ENCODE measurements around the gene USP33. TPM values are rescaled to one million over a fixed set of nuclear protein-coding genes. Genes with fewer than 3 reads are reported as not detected.
"Not testable (repeated sequence)": the region's sequence is repeated elsewhere in the genome, so short reads cannot be mapped to it uniquely, and the experiment has no call there.

Gene USP33
- total RNA-seq, 3 donors from 2014 or later: 57.1 to 65.0 (median 60.6) TPM

DNA sequence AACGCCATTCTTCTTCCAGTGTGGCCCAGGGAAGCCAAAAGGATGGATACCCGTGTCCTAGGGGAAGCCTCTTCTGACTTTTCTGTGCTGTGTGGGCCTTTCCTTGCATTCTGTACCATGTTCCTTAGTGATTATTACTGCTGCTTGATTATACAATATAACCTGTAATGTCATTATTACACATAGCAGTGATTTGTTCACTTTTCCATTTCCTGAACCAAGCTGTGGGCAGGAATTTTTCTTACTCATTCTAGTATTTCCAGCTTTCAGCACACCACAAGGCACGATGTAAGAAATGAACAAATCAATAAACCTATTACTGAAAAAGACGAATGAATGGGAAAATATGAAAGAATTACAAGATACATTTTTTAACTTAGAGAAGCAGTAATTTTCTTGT lies 8.4 kb upstream of the USP33 start:
- no peak overlapping the region for H3K4me3 ChIP-seq
- TF ChIP-seq, protein P1, sequence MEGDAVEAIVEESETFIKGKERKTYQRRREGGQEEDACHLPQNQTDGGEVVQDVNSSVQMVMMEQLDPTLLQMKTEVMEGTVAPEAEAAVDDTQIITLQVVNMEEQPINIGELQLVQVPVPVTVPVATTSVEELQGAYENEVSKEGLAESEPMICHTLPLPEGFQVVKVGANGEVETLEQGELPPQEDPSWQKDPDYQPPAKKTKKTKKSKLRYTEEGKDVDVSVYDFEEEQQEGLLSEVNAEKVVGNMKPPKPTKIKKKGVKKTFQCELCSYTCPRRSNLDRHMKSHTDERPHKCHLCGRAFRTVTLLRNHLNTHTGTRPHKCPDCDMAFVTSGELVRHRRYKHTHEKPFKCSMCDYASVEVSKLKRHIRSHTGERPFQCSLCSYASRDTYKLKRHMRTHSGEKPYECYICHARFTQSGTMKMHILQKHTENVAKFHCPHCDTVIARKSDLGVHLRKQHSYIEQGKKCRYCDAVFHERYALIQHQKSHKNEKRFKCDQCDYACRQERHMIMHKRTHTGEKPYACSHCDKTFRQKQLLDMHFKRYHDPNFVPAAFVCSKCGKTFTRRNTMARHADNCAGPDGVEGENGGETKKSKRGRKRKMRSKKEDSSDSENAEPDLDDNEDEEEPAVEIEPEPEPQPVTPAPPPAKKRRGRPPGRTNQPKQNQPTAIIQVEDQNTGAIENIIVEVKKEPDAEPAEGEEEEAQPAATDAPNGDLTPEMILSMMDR (IDR thresholded peaks at IDR 0.05): no peak
- no peaks in the 10 kb centered on the region for H3K4me1 ChIP-seq (ENCODE audit: low read depth)
- no peaks in the 10 kb centered on the region for H3K36me3 ChIP-seq (ENCODE audit: low read depth)
- intact Hi-C loops (cut with DNase I, micrococcal nuclease): no loop called here
- DNase-seq: no peak
- ATAC-seq: no peak
- no peaks in the 10 kb centered on the region for H3K9me3 ChIP-seq

DNA sequence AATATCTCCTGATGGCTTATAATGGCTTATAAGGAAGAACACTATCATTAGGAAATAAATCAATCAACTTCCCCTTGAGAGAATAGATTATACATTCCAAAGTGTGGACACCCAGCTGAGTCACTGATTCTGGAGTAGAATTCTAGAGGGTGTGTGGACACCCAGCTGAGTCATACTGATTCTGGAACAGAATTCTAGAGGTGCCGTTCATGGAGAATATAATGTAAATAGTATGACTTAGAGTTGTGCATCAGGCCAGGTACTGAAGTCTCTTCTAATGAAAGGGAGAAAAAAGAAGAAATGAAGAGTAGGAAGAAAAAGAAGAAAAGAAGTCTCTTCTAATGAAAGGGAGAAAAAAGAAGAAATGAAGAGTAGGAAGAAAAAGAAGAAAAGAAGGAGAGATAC lies 2.4 kb upstream of the USP33 start:
- Histone ChIP-seq H3K4me1 (ENCODE audit: low read depth) (peaks cover 11% of the 10 kb centered on the region), H3K36me3 (ENCODE audit: low read depth) (no peaks in the 10 kb centered on the region), H3K9me3 (no peaks in the 10 kb centered on the region), H3K4me3 (no peak overlapping the region)
- ATAC-seq: peak; percentile 5
- no peak for DNase-seq
- TF ChIP-seq, protein P1 (IDR thresholded peaks at IDR 0.05): no peak
- intact Hi-C loops (cut with DNase I, micrococcal nuclease): no loop called here

DNA sequence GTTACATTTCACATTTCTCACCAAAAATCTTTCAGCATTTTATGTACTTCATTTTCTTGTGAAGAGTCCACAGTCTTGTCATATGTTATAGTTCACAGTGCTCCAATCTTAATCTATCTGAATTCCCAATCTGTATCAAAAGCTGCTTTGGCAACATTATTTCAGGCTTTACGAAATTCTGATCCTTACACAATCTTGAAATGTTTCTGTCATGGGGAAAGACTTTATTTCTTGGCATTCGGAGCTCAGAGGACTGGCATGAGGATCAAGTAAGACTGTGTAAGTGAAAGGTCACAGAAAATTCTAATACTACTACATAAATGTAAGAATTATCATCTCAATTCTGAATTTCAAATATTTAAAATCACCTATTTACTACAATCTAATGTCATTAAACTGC lies 2.0 kb downstream of the USP33 start:
- TF ChIP-seq, protein P1 (IDR thresholded peaks at IDR 0.05): no peak
- no peak for ATAC-seq
- no peaks in the 10 kb centered on the region for H3K9me3 ChIP-seq
- peaks cover 11% of the 10 kb centered on the region for H3K4me1 ChIP-seq (ENCODE audit: low read depth)
- no peak overlapping the region for H3K4me3 ChIP-seq
- intact Hi-C loops (cut with DNase I, micrococcal nuclease): no loop called here
- DNase-seq: no peak
- no peaks in the 10 kb centered on the region for H3K36me3 ChIP-seq (ENCODE audit: low read depth)

DNA sequence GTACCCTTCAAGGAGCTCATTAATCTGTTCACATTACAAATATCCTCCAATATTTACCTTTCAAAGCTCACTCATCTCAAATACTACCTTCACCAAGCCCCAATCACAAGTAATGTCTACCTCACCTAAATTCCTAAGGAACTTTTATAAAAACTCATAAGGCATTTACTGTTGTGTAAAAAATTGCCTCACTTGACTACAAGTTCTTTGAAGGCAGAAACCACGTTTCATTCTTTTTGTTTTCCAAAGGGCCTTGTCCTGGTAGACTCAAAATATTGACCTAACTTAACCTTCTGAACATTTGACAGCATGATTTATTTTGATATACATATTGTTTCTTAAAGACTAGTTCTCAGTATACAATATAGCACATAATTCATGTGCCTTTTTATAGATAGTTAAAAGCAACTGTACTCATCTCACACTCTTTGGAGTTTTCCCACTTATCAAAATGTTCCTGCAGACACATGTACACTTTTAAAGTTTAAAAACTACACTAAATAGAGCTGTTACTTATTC lies 2.5 kb downstream of the USP33 start:
- TF ChIP-seq, protein P1 (IDR thresholded peaks at IDR 0.05): no peak
- Histone ChIP-seq H3K36me3 (ENCODE audit: low read depth) (no peaks in the 10 kb centered on the region), H3K4me1 (ENCODE audit: low read depth) (peaks cover 11% of the 10 kb centered on the region), H3K4me3 (no peak overlapping the region), H3K9me3 (no peaks in the 10 kb centered on the region)
- DNase-seq: no peak
- no peak for ATAC-seq
- intact Hi-C loops (cut with DNase I, micrococcal nuclease): no loop called here

DNA sequence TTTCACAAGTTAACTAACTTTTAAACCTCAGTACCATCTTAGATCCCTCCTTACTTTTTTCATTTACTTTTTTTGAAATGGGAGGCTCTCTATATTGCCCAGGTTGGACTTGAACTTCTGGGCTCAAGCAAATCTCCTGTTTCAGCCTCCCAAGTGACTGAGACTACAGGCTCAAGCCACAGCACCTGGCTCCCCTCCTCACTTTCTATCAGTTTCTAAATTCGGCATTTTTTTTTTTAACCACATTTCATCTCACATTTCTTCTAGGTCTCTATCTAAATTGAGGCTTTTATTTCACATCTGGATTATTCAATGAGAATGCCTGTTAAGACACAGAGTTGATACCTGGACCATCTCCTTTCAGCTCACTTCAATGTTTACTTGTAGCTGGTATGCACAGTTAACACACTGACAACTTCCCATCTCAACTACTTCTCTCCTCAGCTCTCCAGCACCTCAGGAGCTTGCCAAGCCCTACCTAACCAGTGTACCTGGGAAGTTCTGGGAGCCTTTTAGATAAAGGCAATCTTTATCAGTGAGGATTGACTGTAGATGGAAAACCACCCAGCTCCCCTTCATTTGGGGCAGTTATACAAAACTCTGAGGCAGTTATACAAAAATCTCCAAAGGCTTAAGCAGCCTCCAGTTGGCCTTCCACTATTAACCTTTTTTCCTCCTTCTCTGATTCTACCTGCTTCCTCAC lies 3.4 kb downstream of the USP33 start:
- DNase-seq: no peak
- Histone ChIP-seq H3K36me3 (ENCODE audit: low read depth) (no peaks in the 10 kb centered on the region), H3K4me1 (ENCODE audit: low read depth) (peaks cover 13% of the 10 kb centered on the region), H3K9me3 (no peaks in the 10 kb centered on the region), H3K4me3 (no peak overlapping the region)
- intact Hi-C loops (cut with DNase I, micrococcal nuclease): no loop called here
- TF ChIP-seq, protein P1 (IDR thresholded peaks at IDR 0.05): no peak
- no peak for ATAC-seq

DNA sequence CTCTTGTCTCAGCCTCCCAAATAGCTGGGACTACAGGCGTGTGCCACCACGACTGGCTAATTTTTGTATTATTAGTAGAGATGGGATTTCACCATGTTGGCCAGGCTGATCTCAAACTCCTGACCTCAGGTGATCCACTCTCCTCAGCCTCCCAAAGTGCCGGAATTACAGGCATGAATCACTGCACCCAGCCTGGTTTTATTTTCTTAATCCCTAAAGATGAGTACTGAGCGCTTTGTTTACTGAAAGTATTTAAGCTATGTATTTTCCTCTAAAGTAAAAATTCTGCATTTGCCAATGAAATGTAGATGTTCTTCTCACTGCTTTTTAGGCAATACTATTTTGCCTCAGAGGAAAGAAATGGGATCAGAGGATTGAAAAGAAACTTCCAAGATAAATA lies 10.2 kb downstream of the USP33 start:
- intact Hi-C loops (cut with DNase I, micrococcal nuclease); ATAC-seq; H3K36me3 ChIP-seq (ENCODE audit: low read depth); DNase-seq; H3K4me1 ChIP-seq (ENCODE audit: low read depth); H3K4me3 ChIP-seq; H3K9me3 ChIP-seq: not testable (repeated sequence)
